ENCODE measurements around the gene AIP.

DNA sequence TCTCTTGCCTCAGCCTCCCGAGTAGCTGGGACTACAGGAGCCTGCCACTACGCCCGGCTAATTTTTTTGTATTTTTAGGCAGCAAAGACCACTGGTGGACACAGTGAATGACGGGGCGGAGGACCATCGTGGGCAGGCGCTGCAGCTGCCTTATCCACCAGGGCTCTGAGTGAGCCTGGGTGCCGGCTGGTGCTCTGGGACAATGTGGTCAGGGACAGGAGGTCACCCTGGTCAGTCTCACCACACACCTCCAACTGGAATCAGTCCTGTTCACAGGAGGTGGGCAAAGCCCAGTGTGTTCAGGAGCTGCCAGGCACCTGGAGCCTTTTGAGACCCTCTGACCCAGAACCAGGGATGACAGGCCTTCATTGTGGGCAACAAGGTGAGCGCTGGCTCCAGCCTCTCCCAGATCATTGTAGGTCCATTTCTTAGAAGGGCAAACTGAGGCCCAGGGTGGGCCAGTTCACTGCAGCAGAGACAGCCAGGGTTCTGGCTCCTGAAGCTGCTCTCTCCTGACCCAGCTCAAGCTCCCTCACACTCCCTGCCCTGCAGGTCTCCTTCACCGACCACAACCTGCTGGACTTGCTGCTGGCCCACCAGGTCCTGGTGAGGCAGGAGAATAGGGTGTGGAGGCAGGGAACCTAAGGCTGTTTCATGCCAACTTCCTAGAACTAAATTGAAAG is 56.1 kb downstream of the AIP start:
- TF ChIP-seq, protein P1, sequence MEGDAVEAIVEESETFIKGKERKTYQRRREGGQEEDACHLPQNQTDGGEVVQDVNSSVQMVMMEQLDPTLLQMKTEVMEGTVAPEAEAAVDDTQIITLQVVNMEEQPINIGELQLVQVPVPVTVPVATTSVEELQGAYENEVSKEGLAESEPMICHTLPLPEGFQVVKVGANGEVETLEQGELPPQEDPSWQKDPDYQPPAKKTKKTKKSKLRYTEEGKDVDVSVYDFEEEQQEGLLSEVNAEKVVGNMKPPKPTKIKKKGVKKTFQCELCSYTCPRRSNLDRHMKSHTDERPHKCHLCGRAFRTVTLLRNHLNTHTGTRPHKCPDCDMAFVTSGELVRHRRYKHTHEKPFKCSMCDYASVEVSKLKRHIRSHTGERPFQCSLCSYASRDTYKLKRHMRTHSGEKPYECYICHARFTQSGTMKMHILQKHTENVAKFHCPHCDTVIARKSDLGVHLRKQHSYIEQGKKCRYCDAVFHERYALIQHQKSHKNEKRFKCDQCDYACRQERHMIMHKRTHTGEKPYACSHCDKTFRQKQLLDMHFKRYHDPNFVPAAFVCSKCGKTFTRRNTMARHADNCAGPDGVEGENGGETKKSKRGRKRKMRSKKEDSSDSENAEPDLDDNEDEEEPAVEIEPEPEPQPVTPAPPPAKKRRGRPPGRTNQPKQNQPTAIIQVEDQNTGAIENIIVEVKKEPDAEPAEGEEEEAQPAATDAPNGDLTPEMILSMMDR (conservative IDR thresholded peaks at IDR 0.05 in 1 of 2, IDR thresholded peaks at IDR 0.05 in 1 of 2; ENCODE audit: low read depth in 1 of 2, low read length in 2 of 2) = no peak
- no peak for TF ChIP-seq EZH2 (IDR thresholded peaks at IDR 0.05; ENCODE audit: low read length, missing control alignments)

Data from fibroblast of lung (primary cell).